Ramos (cell line): ENCODE measurements around the gene TAF11L14.

Source experiments
- in situ Hi-C: fragments of 300-500 bp; cut with MboI; formaldehyde crosslinking; loops from one replicate; pipeline ENCODE4 v1.14.3; 2022; ENCODE audit warnings: low sequenced_read_pairs; ENCODE audit not compliant: unreplicated experiment

TAF11L14 gene

DNA sequence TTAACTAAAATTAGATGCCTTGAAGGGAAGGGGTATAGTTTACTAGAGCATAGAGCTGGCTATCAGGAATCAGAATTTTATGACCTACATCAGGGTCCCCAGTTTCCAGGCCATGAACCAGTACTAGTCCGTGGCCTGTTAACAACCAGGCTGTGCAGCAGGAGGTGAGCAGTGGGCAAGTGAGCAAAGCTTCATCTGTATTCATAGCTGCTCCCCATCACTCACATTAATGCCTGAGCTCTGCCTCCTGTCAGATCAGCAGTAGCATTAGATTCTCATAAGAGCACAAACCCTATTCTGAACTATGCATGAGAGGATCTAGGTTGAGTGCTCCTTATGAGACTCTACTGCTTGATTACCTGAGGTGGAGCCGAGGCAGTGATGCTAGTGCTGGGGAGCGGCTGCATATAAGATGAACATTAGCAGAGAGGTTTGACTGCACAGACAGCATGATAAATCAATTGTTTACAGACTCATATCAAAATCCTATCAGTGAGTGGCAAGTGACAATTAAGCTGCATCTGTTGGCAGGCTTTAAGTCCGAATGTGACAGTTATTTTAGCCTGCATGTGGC lies 44.6 kb downstream of the TAF11L14 start:
- in situ Hi-C loops, result no loop called here

DNA sequence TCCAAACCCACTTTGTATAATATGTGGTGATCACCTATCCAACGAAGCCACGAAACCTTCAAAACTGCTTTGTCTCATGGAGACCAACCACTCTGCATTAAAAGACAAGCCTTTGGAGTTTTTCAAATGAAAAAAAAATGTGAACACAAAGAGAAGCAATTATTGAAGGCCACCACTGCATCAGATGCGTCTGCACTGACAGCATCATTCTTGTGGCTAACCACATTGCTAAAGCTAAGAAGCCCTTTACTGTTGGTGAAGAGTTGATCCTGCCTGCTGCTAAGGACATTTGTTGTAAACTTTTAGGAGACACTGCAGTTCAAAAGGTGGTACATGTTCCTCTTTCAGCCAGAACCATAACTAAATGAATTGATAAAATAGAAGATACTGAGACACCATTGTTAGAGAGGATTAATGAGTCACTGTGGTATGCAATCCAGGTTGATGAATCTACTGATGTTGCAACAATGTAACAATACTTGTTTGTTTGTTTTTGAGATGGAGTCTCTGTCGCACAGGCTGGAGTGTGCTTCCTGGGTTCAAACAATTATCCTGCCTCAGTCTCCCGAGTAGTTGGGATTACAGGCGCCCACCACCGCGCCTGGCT lies 45.4 kb downstream of the TAF11L14 start:
- in situ Hi-C loops, result no loop called here

DNA sequence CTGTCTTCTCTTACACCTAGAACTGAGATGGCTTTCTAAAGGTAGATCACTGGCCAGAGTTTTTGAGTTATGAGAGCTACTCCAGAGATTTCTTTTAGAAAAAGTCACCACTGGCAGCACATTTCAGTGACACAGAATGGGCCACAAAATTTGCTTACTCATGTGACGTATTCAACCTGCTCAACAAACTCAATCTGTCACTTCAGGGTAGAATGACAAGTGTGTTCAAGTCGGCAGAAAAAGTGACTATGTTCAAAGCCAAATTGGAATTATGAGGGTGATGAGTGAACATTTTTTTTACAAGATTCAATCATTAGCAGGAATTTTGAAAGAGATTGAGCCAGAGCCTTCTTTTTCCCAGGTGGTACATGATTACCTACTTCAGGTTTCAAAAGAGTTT lies 46.5 kb downstream of the TAF11L14 start:
- in situ Hi-C loops, result no loop called here
